Activated naive CD4-positive, alpha-beta T cell treated with anti-CD3 and anti-CD28 coated beads, Interleukin-2, amount 50 U/mL, for 16 hours (primary cell): ENCODE results near the gene FAM184B.

Experiments used
- DNase-seq: peaks from one replicate; pipeline ENCODE4 v3.0.0-alpha.2; 2020

The FAM184B gene

GRCh38 chr4:17781300-17782287 lies at the start of gene FAM184B:
FAM184B (minus strand) TSS chr4:17781621; CDS start chr4:17781299, 322 bp downstream.
- peak; percentile 11 for DNase-seq

- no peak for DNase-seq
Measured at GRCh38 chr4:17823871-17824669, 42.6 kb upstream of the FAM184B start.

GRCh38 chr4:17817027-17817426 lies 35.6 kb upstream of the FAM184B start:
- DNase-seq: no peak

GRCh38 chr4:17816142-17816541 lies 34.7 kb upstream of the FAM184B start:
- DNase-seq: no peak

- DNase-seq: no peak
Measured at GRCh38 chr4:17814140-17814539, 32.7 kb upstream of the FAM184B start.

GRCh38 chr4:17812801-17813200 lies 31.4 kb upstream of the FAM184B start:
- no peak for DNase-seq

GRCh38 chr4:17812125-17812524 lies 30.7 kb upstream of the FAM184B start:
- DNase-seq: no peak

- no peak for DNase-seq
Measured at GRCh38 chr4:17811078-17811603, 29.7 kb upstream of the FAM184B start.

- DNase-seq: peak; percentile 99
Measured at GRCh38 chr4:17810260-17811077, 29.0 kb upstream of the FAM184B start, which contains the start of the genes DCAF16 and NCAPG. DCAF16 (minus strand) TSS chr4:17810757; CDS start chr4:17804141, 6,616 bp downstream. NCAPG (plus strand) TSS chr4:17810979; CDS start chr4:17811078, 99 bp downstream.

- DNase-seq: no peak
Measured at GRCh38 chr4:17809667-17810066, 28.2 kb upstream of the FAM184B start.

GRCh38 chr4:17807446-17807845 lies 26.0 kb upstream of the FAM184B start:
- DNase-seq: no peak

- no peak for DNase-seq
Measured at GRCh38 chr4:17805580-17806155, 24.2 kb upstream of the FAM184B start.

- no peak for DNase-seq
Measured at GRCh38 chr4:17797808-17798207, 16.4 kb upstream of the FAM184B start.

GRCh38 chr4:17794730-17795129 lies 13.3 kb upstream of the FAM184B start:
- no peak for DNase-seq

- DNase-seq: no peak
Measured at GRCh38 chr4:17788956-17789355, 7.5 kb upstream of the FAM184B start.

GRCh38 chr4:17787315-17787714 lies 5.9 kb upstream of the FAM184B start:
- DNase-seq: no peak

- DNase-seq: no peak
Measured at GRCh38 chr4:17786567-17786966, 5.1 kb upstream of the FAM184B start.

GRCh38 chr4:17785858-17786257 lies 4.4 kb upstream of the FAM184B start:
- no peak for DNase-seq

- DNase-seq: no peak
Measured at GRCh38 chr4:17780501-17781299, 721 bp downstream of the FAM184B start.

- DNase-seq: no peak
Measured at GRCh38 chr4:17778431-17778830, 3.0 kb downstream of the FAM184B start.

GRCh38 chr4:17773135-17773698 lies 8.2 kb downstream of the FAM184B start:
- no peak for DNase-seq
